Ramos (cell line): ENCODE data around the gene AFDN.

Experiments
- in situ Hi-C: fragments of 300-500 bp; cut with MboI; formaldehyde crosslinking; loops from one replicate; pipeline ENCODE4 v1.14.3; 2022; ENCODE audit warnings: low sequenced_read_pairs; ENCODE audit not compliant: unreplicated experiment

The AFDN gene

DNA sequence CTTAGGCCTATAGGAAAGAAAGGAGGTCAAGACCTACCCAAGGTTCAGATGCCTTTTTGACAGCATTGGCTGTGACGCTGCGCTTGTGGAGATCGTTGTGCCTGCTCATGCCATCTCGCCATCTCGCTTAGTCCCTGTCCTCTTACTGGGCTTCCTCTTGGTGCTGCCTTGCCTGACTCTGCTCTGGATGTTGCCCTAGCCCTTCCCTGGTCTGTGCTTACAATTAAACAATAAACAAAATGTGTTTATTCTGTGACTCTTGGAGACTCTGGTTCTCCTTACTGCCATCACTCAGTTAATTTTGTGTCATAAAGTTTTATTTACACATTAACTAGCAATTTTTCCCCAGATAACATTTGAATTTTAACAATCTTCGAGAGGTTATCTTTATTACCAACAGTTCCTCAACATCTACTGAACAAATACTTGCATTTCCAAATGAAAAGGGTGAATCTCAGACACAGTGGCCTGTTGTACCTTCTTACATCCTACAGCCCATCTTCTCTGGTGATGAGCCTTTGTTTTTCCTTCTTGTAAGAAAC, 11.6 kb downstream of the AFDN start:
- in situ Hi-C loops: no loop called here

DNA sequence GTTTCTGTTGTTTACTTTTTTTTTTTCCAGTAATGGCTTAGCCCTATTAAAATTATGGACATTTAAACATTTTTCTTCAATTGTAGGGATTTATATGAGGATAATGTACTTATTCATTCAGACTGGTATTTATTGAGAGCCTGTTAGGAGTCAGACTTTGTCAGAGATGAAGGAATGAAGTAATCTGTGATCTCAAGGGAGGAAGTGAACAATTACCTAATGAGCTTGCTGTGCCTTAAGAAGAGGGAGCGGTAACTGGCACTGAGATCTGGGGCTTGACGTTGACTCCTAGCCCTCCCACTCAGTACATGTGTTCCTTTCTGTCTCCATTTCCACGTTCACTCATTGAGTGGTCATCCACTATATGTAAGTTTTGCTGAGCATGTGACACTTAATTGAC, 12.6 kb downstream of the AFDN start:
- in situ Hi-C loops: no loop called here

DNA sequence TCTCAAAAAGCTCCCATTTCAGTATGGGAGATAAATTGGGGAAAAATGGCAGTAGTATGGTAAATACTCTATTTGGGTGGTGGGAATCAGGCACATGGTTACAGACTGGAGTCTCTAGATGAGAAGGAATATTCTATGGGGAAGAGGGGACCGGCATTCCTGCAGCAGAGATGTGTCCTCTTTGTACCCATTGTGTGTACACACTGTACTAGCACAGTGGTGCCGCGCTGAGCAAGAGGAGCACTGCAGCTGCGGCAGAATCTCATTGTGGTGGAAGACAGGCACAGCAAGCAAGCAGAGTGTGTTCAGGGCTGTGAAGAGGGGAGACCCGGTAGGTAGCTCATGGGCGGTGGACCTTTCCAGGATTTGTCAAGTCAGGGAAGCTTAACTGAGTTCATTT, 13.0 kb downstream of the AFDN start:
- in situ Hi-C loops: no loop called here

DNA sequence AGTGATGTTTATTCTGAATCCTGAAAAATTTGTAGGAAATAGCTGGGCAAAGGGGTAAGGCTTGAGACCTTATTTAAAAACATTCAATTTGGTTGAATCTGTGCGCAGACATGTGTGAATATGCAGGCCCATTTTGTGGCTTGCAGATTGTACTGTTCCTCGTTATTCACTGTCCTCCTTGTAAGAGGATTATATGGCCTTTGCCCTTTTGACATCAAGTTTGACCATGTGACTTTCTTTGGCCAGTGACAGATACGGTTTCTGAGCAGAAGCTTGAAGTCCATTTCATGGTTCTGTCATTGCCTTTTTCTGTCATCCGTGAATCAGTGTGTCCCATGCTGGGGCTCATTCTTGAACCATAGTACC, 13.4 kb downstream of the AFDN start:
- in situ Hi-C loops: no loop called here

DNA sequence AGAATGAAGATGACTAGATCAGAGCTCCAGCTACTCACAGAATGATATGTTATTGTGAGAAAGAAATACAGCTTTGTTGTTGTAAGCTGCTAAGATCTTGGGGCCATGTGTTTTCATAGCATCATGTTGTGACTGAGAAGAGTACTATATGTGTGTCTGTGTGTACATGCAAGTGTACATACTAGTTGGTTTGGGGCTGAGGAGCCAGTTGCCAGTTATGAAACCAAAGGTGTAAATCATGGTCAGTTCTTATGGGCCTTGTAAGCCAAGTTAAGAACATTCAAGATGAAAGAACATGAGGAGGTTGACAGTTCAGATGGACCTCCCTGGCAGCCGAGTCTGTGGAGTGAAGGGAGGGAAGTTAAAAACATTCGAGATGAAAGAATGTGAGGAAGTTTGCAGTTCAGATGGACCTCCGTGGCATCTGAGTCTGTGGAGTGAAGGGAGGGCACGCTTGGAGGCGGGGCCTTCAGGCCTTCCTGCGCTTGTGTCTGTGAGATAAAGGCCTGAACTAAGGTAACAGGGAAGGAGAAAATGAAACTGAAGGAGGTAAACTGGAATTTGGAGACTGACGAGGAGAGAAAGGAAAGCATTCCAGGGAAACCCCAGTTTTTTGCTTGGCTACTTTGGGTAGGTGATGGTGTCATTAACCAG, 13.9 kb downstream of the AFDN start:
- in situ Hi-C loops: no loop called here

DNA sequence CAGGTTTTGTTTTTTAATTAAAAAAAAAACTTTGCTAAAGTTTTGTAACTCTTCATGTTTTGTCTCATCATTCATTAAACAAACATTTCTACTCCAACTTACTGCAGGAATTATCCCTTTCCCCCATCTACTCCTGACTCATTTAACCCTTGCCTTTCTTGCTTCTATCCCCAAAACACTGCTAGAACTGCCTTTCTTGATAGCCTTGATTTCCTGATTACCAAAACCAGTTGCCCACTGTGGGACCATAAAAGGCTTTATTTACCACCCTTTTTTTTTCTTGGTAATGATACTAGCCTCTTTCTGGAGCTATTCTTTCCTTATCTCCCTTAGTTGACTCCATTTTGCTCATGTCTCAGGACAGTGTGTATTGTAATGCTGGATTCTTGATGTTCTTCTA, 15.3 kb downstream of the AFDN start:
- in situ Hi-C loops: no loop called here

DNA sequence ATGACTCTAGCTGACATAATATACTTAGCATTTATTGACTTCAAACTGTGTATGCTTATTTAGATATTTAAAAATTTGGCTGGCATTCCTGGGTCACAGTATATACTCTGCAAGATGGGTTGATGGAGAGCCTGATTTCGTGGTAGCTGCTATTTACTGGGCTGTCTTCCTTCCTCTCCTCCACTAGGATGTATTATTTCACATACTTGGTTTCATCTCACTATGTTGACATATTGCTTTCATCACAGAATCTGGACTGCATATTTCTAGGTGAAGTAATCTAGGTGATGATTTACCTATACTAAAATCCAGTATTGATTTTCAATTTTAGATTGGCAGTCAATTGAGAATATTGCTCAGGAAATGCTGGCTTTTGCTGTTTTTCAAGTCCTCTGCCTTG, 15.7 kb downstream of the AFDN start:
- in situ Hi-C loops: no loop called here

DNA sequence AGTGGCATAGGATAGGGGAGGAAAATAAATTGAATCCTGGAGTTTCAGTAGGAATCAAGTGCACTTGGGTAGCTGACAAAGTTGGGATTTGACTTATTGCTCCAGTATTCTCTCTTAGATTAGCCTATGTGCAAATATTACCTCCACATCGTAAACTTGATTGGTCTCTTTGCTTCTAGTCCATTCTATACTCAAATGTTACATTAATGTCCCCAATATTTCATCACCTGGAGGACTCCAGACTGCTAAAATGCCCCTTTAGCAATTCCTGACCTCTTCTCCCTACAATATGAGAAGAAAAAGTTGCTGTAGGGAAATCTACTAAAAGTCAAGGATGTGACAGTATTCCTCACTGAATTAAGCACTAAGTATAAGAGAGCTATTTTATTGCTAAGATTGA, 16.3 kb downstream of the AFDN start:
- in situ Hi-C loops: no loop called here

DNA sequence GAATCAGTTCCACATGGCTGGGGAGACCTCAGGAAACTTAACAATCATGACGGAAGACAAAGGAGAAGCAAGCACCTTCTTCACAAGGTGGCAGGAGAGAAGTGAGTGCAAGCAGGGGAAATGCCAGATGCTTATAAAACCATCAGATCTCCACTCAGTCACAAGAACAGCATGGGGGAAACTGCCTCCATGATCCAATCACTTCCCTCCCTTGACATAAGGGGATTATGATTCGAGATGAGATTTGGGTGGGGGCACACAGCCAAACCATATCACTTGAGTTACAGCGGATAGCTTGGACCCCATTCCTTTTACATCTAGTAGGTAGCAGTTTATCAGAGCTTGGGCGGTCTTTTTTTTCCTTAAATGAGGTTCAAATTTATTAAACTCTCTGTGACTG, 19.1 kb downstream of the AFDN start:
- in situ Hi-C loops: no loop called here

DNA sequence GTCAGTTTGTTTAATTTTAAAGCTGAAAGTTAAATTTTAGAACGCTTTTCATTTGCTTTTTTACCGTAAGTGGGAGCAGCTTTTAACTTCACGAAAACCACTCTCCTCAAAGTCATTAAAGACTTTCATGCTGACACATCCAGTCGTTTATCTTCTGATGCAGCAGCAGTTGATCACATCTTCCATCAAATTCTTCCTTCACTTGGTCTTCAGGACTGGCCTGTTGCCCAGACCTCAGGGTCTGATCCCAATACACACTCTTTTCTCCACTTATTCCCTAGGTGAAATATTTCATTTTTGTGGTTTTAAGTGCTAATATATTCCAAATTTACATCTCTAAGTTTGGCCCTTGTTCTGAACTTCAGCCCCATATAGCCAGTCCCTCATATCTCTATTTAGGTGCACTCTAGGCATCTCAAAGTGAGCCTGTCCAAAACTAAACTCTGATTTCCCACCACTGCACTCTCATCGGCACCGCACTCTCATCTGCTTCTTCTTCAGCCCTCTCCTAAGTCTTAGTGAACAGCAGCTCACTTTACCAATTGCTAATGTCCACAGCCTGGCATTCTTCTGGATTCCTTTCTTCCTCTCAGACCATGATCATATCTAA, 20.4 kb downstream of the AFDN start:
- in situ Hi-C loops: no loop called here

DNA sequence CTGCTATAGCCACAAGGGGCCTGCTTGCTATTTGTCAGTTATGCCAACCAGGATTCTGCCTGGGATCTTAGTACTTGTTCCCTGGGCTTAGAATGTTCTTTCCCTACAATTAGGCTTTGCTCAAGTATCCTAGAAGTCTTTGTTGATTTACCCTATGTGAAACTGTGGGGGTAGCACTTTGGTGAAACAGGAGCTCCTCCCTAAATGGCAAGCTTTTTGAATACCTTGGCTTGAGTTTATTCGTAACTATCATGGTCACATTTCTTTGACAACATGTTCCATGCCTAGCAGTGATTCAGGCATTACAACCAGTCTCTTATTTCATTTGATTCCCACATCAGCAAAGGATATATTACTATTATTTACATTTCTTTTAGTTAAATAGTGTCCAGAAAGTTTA, 21.2 kb downstream of the AFDN start:
- in situ Hi-C loops: no loop called here

DNA sequence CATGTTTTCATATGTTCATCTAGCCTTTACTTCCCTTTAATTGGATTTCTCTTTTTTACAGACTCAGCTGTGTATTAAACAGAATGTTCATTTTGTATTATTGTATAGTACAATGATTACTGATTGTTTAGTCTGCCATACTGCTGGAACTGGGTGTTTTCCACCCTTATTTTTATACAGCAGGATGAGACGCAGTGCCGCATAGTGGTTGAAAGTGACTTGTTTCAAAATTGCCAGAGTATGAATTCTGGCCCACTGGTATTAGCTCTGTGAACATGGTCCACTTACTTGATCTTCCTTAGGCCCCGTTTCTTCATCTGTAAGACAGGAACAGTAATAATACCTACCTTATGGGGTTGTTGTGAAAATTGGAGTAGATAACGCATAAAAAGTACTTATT, 22.1 kb downstream of the AFDN start:
- in situ Hi-C loops: no loop called here

DNA sequence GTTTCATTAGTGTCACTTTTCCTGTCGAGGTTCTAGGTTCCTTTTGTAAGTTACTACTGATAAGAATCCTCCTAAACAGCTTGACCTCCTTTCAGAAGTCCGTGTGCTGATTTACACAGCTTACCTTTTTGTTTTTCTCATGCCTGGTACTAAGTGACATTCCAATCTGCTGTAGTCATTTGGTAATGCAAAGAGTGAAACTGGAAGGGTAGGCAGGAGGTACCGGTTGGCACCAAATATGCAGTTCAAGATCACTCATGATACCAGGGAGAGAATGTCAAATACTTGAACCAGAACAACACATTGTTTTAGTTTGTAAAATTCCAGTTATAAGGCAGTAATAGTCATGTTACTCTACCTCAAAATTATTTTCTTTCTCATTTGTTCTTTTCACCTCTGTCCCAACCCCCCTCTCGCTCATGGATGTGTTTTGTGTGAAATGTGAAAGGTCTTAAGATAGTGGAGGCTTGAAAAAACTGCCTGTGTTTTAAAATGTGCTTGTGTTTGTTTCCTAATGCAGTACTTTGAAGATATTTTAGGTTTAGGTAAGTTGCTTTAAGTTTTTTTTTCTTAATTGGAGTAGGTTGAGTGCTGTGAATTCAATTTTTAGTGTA, 23.2 kb downstream of the AFDN start:
- in situ Hi-C loops: no loop called here

DNA sequence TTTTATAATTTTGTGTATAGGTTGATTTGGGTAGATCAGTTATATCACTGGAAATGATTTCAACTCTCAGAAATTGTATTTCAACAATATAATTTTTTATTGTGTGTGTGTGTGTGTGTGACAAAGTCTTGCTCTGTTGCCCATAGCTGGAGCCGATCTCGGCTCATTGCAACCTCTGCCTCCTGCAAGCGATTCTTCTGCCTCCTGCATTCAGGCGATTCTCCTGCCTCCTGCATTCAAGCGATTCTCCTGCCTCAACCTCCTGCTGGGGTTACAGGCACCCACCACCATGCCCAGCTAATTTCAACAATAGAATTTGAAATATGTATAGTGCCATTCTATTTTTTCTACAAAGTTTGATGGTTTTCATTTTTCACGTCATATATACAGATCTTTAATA, 24.1 kb downstream of the AFDN start:
- in situ Hi-C loops: no loop called here

DNA sequence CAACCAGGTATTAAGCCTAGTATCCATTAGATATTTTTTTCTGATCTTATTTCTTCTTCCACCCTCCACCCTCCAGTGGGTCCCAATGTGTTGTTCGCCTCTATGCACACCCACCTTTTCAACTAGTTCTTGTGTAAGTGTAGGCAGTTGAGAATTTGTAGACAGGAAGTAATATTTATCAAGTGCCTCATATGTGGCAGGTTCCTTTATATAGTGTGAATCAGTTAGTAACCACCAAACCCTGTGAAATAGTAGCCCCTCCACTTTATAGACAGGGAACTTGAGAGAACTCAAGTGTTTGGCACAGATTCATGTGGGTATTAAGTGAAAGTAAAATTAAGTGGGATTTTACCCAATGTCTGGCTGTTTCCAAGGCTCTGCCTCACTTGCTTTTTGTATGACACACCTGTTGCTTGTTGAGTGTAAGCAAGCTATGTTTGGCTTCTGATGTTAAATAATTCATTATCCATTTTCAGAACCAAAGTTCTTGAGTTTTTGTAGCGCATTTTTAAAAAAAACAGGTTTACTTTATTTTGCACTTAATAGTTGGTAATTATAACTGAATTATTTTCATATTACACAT, 24.8 kb downstream of the AFDN start:
- in situ Hi-C loops: no loop called here

DNA sequence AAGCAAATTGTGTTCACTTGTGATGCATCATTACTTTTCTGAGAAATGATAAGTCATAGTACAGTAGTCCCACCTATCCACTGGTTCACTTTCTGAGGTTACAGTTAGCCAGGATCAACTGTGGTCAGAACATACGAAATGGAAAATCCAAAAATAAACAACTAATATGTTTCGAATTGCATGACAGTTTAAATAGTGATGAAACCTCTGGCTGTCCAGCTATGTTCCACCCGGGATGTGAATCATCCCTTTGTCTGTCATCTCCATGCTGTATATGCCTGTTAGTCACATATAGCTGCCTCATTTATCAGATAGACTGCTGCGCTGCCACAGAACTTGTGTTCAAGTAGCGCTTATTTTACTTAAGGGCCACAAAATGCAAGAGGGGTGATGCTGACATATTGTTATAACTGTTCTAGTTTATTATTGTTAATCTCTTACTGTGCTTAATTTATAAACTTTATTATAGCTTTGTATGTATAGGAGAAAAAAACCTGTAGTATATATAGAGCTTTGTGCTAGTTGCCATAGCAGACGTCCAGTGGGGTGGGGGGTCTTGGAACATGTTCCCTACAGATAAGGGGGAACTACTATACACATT, 29.2 kb downstream of the AFDN start:
- in situ Hi-C loops: no loop called here

DNA sequence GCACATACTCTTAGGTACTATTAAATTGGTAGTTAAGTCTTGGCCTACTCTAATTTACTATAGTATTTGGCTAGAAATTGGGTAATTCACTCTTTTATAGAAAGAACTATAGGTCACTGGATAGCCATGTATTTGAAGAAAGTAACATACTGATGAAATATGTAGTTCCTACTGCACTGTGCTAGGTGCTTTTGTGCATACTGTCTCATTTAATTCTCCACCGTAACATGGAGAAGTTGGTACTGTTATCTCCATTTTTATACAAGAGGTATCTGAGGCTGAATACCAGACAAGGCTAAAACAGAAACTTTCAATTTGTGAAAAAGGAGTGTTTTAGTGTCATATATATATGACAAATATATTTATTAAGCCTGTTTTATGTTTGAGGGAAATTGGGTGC, 29.8 kb downstream of the AFDN start:
- in situ Hi-C loops: no loop called here

DNA sequence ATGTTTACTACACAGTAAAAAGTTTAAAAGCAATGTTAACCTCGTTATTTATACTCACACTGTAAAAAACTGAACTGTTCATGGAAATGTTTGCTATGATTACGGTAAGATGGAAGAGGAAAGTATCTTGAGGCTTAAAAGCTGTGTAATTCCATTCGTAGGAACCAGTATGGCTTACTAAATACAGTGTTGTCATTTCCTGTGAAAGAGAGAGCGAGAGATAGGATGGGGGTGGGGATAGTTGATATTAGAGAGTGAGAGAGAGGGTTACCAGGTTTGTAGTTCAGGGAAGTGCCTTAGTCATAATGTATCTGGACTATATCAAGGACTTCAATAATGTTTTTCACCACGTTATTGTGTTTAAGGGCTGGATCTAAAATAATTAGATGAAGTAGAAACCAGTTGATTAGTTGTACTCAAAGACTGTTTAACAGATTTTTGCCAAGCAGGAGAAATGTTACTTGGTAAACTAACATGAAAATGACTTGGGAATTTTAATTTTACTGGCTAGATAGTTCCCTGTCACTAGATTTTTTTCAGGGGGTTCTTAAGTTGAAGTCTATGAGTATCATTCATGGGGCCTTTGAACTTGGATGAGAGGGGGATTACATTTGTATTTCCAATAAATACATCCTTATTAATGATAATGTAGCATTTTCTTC, 30.4 kb downstream of the AFDN start:
- in situ Hi-C loops: no loop called here

DNA sequence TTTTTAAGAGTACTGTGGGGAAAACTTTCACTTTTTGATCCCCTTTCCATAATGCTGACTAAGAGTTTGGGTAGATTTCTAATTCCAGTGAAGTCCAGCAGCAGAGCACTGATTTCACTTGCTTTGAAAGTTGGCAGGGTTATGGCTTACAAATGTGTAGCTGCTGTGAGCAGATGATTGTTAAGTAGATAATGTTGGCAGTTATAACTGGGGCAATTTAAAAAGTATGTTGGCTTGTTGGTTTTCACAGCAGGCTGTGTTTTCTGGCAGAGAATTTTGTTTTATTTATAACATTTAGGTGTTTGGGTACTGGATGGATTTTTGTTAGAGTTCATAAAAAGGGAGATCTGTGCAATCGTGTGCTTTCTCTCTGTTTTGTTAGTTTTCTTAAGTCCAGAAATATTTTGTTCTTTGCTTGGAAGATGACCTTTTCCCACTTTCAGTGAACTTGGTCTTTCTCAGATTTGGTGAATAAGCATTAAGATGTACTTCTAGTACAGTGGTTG, 31.4 kb downstream of the AFDN start:
- in situ Hi-C loops: no loop called here
